Neural cell (in vitro differentiated cells): ENCODE data around the gene JPT1. TPM values are rescaled to one million over a fixed set of nuclear protein-coding genes. Genes with fewer than 3 reads are reported as not detected.

Experiments
- H2AFZ ChIP-seq: fragments of 200-600, 300-800 bp; sonication (generic), shearing (Covaris generic); 2 replicates; pipeline ENCODE4 v1.6.0; 2014; ENCODE audit warnings: low read depth, mild to moderate bottlenecking, antibody characterized with exemption, low read length, moderate library complexity
- H3F3A ChIP-seq: fragments of 200-600 bp; shearing (Covaris generic); 2 replicates; pipeline ENCODE4 v1.6.1; 2016; ENCODE audit warnings: mild to moderate bottlenecking, moderate library complexity, mixed read lengths, antibody characterized with exemption, low read length; ENCODE audit not compliant: insufficient read depth, poor library complexity, severe bottlenecking
- H3K27ac ChIP-seq: fragments of 200-600, 300-800 bp; sonication (generic), shearing (Covaris generic); 2 replicates; pipeline ENCODE4 v1.5.1; 2014; ENCODE audit warnings: mild to moderate bottlenecking, low read length, moderate library complexity
- H3K27me3 ChIP-seq: fragments of 300-800, 200-600 bp; sonication (generic), shearing (Covaris generic); 2 replicates; pipeline ENCODE4 v1.6.0; 2014; ENCODE audit warnings: mild to moderate bottlenecking, low read depth, low read length, moderate library complexity; ENCODE audit not compliant: insufficient read depth
- H3K36me3 ChIP-seq: fragments of 300-800, 200-600 bp; sonication (generic), shearing (Covaris generic); 2 replicates; pipeline ENCODE4 v1.5.1; 2014; ENCODE audit warnings: mild to moderate bottlenecking, antibody characterized with exemption, low read length, moderate library complexity; ENCODE audit not compliant: insufficient read depth
- H3K4me2 ChIP-seq: fragments of 300-800, 200-600 bp; sonication (generic), shearing (Covaris generic); 2 replicates; pipeline ENCODE4 v1.6.0; 2014; ENCODE audit warnings: mild to moderate bottlenecking, low read length
- H3K4me3 ChIP-seq: fragments of 300-800, 200-600 bp; sonication (generic), shearing (Covaris generic); 2 replicates; pipeline ENCODE4 v1.5.1; 2014; ENCODE audit warnings: mild to moderate bottlenecking, low read length, moderate library complexity
- H3K79me2 ChIP-seq: fragments of 200-600 bp; shearing (Covaris generic); replicated peaks from 2 replicates; pipeline ENCODE4 v1.6.0; 2014; ENCODE audit warnings: mild to moderate bottlenecking, low read length, moderate library complexity; ENCODE audit not compliant: insufficient read depth
- H3K9ac ChIP-seq: fragments of 300-800, 200-600 bp; sonication (generic), shearing (Covaris generic); 2 replicates; pipeline ENCODE4 v1.6.1; 2016; ENCODE audit warnings: mild to moderate bottlenecking, low read length, mixed read lengths
- H3K9me2 ChIP-seq: fragments of 200-600 bp; shearing (Covaris generic); 2 replicates; pipeline ENCODE4 v1.6.1; 2016; ENCODE audit warnings: mild to moderate bottlenecking, low read length, mixed read lengths; ENCODE audit not compliant: insufficient read depth
- H3K9me3 ChIP-seq: fragments of 200-600, 300-800 bp; sonication (generic), shearing (Covaris generic); 2 replicates; pipeline ENCODE4 v1.6.1; 2016; ENCODE audit warnings: mild to moderate bottlenecking, mixed run types, low read length, moderate library complexity, mixed read lengths
- H4K20me1 ChIP-seq: fragments of 200-600 bp; shearing (Covaris generic); 2 replicates; pipeline ENCODE4 v1.6.1; 2016; ENCODE audit warnings: mild to moderate bottlenecking, mixed run types; ENCODE audit not compliant: insufficient read depth
- CTCF ChIP-seq: fragments of 450-650 bp; IDR thresholded peaks from 2 replicates; pipeline ENCODE4 v1.5.1; 2014; ENCODE audit warnings: antibody characterized with exemption, mild to moderate bottlenecking, moderate library complexity; ENCODE audit not compliant: poor library complexity, severe bottlenecking
- EP300 ChIP-seq: fragments of 450-650 bp; conservative IDR thresholded peaks from 2 replicates; pipeline ENCODE4 v1.6.1; 2014; ENCODE audit warnings: antibody characterized with exemption, mild to moderate bottlenecking, moderate library complexity; ENCODE audit not compliant: poor library complexity, severe bottlenecking
- EZH2 ChIP-seq: fragments of 200-600, 300-800 bp; shearing (Covaris generic), sonication (generic); IDR thresholded peaks from 2 replicates; pipeline ENCODE4 v1.6.1; 2014; ENCODE audit warnings: antibody characterized with exemption, low read length, borderline replicate concordance, mild to moderate bottlenecking; ENCODE audit not compliant: insufficient read depth, poor library complexity, severe bottlenecking
- MXI1 ChIP-seq: fragments of 450-650 bp; conservative IDR thresholded peaks from 2 replicates; pipeline ENCODE4 v1.6.1; 2014; ENCODE audit warnings: antibody characterized with exemption, mild to moderate bottlenecking; ENCODE audit not compliant: poor library complexity, severe bottlenecking
- POLR2AphosphoS5 ChIP-seq: IDR thresholded peaks from 2 replicates; pipeline ENCODE4 v1.6.1; 2012
- RAD21 ChIP-seq: fragments of 450-650 bp; conservative IDR thresholded peaks from 2 replicates; pipeline ENCODE4 v1.6.1; 2014; ENCODE audit warnings: antibody characterized with exemption, mild to moderate bottlenecking, moderate library complexity
- REST ChIP-seq: IDR thresholded peaks from 2 replicates; pipeline ENCODE4 v1.6.1; 2012; ENCODE audit warnings: borderline replicate concordance
- SMC3 ChIP-seq: fragments of 450-650 bp; conservative IDR thresholded peaks from 2 replicates; pipeline ENCODE4 v1.6.1; 2014; ENCODE audit warnings: antibody characterized with exemption, mild to moderate bottlenecking, moderate library complexity; ENCODE audit not compliant: poor library complexity
- TAF1 ChIP-seq: IDR thresholded peaks from 2 replicates; pipeline ENCODE4 v1.6.1; 2012; ENCODE audit warnings: low read depth
- polyA plus RNA-seq: library from polyadenylated mRNA; depleted of rRNA; stranded (reverse); fragments of >200 nt; gene quantifications from 2 replicates; pipeline ENCODE4 v1.2.3, GENCODE V29; 2014

JPT1 gene
- polyA plus RNA-seq, 1 donor from 2014 or later, result 1,721 TPM

GRCh38 chr17:75124041-75124818 is 30.1 kb downstream of the JPT1 start:
- Histone ChIP-seq H3K36me3 (no peaks in the 10 kb centered on the region), H3K79me2 (no peaks in the 10 kb centered on the region), H3K9me2 (no peaks in the 10 kb centered on the region), H3K27me3 (no peaks in the 10 kb centered on the region), H3K27ac (no peak overlapping the region), H3K9ac (no peak overlapping the region), H3F3A (no peaks in the 10 kb centered on the region), H2AFZ (no peak overlapping the region), H3K4me2 (no peak overlapping the region), H4K20me1 (no peaks in the 10 kb centered on the region), H3K4me3 (no peak overlapping the region), H3K9me3 (no peaks in the 10 kb centered on the region)
- TF ChIP-seq RAD21 (no peak), MXI1 (no peak), EP300 (no peak), POLR2AphosphoS5 (no peak), EZH2 (no peak), CTCF (no peak), TAF1 (no peak), SMC3 (no peak)

- no peaks in the 10 kb centered on the region for H3F3A ChIP-seq
- no peaks in the 10 kb centered on the region for H3K9me3 ChIP-seq
- peaks cover 3% of the 10 kb centered on the region for H3K79me2 ChIP-seq
- H3K36me3 ChIP-seq, result no peaks in the 10 kb centered on the region
- no peak overlapping the region for H3K9ac ChIP-seq
- H4K20me1 ChIP-seq, result no peaks in the 10 kb centered on the region
- H3K9me2 ChIP-seq, result no peaks in the 10 kb centered on the region
- no peak overlapping the region for H3K27ac ChIP-seq
- H3K27me3 ChIP-seq, result no peaks in the 10 kb centered on the region
- H3K4me3 ChIP-seq, result no peak overlapping the region
- H3K4me2 ChIP-seq, result no peak overlapping the region
- TF ChIP-seq EZH2, result no peak
- TF ChIP-seq EP300, result no peak
- TF ChIP-seq TAF1, result no peak
- TF ChIP-seq REST, result no peak
- no peak for TF ChIP-seq MXI1
- TF ChIP-seq POLR2AphosphoS5, result no peak
- no peak for TF ChIP-seq CTCF
- TF ChIP-seq SMC3, result no peak
- H2AFZ ChIP-seq, result no peak overlapping the region
Measured at GRCh38 chr17:75118307-75118706, 36.0 kb downstream of the JPT1 start.
